PFSK-1 (cell line): Measurements from ENCODE around the gene NAP1L2. TPM values are rescaled to one million over a fixed set of nuclear protein-coding genes. Genes with fewer than 3 reads are reported as not detected.

Experiments
- FOXP2 ChIP-seq: optimal IDR thresholded peaks from 2 replicates; pipeline ENCODE3; 2011; ENCODE audit warnings: borderline replicate concordance, control low read depth, inconsistent platforms; ENCODE audit not compliant: insufficient read depth; ENCODE audit errors: extremely low read length, extremely low read depth
- POLR2AphosphoS5 ChIP-seq: IDR thresholded peaks from 2 replicates; pipeline ENCODE4 v1.6.1; 2012; ENCODE audit warnings: low read depth, mild to moderate bottlenecking, control low read depth, low read length, moderate library complexity
- REST ChIP-seq, 2 experiments: IDR thresholded peaks; 2 replicates each; pipeline versions ENCODE4 v1.6.1 to v1.8.0; 2011 to 2012; ENCODE audit warnings: low read depth in 2 of 2, low read length in 2 of 2, control low read depth in 1 of 2, inconsistent platforms in 1 of 2, mild to moderate bottlenecking in 1 of 2, moderate library complexity in 1 of 2; ENCODE audit not compliant: insufficient read depth in 1 of 2
- SIN3A ChIP-seq: IDR thresholded peaks from 2 replicates; pipeline ENCODE4 v1.6.1; 2012; ENCODE audit warnings: mild to moderate bottlenecking, low read length, moderate library complexity, borderline replicate concordance; ENCODE audit not compliant: insufficient read depth
- TAF1 ChIP-seq: IDR thresholded peaks from 2 replicates; pipeline ENCODE4 v1.6.1; 2012; ENCODE audit warnings: low read length, control low read depth, borderline replicate concordance; ENCODE audit not compliant: insufficient read depth
- polyA plus RNA-seq: library from polyadenylated mRNA; unstranded; fragments of >200 nt; gene quantifications from one replicate; pipeline ENCODE4 v1.2.1, GENCODE V29; 2012; ENCODE audit warnings: low read depth, missing spikeins; ENCODE audit not compliant: insufficient read length

The NAP1L2 gene
- polyA plus RNA-seq = not detected

DNA sequence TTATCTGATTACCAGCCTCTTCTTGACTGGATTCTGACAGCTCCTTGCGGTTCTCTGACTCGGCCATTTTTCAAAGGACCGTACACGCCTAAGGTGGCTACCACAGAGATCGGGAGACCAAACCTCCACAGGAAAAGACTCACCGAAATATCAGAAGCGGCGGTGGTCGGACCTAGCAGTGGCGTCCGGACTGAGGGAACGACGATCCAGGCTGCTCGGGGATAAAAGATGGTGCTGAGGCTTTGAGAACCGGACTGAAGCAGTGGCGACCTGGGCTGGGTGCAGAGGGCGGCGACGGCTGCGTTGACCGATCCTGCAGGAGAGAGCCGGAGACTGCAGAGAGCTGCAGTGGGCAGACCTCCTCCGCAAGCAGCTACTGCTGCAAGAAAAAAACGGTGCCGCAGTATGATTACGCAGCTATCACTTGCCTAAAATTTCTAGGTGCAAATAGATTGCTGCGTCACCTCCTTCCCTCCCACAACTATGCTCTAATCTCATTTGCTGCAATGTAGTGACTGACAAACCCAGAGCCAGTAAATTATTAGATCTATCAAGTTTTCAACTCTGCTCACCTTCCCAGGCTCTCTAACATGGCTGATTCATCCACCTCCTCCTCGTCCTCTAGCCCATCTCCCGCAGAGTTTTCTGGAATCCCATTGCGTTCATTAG is at the start of gene NAP1L2:
Gene NAP1L2 (minus strand): TSS at position 426 of the 669 bp plus-strand sequence. CDS start 359 bp downstream, at position 67.
- TF ChIP-seq REST (IDR thresholded peaks at IDR 0.05; ENCODE audit: insufficient read depth in 1 of 2, low read depth in 2 of 2, low read length in 2 of 2) (no peak), SIN3A (no peak), FOXP2 (no peak), POLR2AphosphoS5 (no peak), TAF1 (no peak)

DNA sequence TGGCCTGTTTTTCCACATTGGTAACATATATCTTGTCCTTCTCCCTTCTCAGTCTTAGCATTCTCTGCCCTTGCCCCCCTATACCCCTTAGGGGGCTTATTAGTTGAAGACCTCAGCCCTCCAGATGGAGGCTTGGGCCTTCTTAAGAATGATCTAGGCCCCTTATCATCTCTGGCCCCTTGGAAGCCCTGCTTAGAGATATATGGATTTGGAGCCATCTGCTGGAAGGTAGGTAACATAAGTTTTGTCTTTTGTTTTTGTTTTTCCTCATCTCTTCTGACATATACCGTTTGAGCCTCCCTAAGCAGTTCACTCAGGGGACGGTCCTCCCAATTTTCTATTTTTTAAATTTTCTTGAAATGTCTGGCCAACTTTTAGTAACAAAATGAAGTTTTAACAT is 48.3 kb upstream of the NAP1L2 start:
- TF ChIP-seq FOXP2 (no peak), SIN3A (no peak), POLR2AphosphoS5 (no peak), TAF1 (no peak), REST (IDR thresholded peaks at IDR 0.05; ENCODE audit: insufficient read depth in 1 of 2, low read depth in 2 of 2, low read length in 2 of 2) (no peak)

GRCh38 chrX:73239242-73239641 is 24.6 kb upstream of the NAP1L2 start:
- TF ChIP-seq TAF1 = no peak
- no peak for TF ChIP-seq FOXP2
- TF ChIP-seq REST (IDR thresholded peaks at IDR 0.05; ENCODE audit: insufficient read depth in 1 of 2, low read depth in 2 of 2, low read length in 2 of 2) = no peak
- no peak for TF ChIP-seq POLR2AphosphoS5
- no peak for TF ChIP-seq SIN3A

DNA sequence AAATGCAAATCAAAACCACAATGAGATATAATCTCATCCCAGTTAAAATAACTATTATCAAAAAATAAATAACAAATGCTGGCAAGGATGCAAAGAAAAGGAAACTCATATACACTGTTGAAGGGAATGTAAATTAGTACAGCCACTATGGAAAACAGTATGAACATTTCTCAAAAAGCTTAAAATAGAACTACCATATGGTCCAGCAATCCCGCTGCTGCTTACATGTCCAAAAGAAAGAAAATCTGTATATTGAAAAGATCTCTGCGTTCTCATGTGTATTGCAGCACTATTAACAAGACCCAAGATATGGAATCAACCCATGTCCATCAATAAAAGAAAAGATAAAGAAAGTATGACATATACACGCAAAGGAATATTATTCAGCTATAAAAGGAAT is 3.0 kb upstream of the NAP1L2 start:
- TF ChIP-seq FOXP2 = no peak
- TF ChIP-seq SIN3A = no peak
- no peak for TF ChIP-seq POLR2AphosphoS5
- TF ChIP-seq TAF1 = no peak
- no peak for TF ChIP-seq REST (IDR thresholded peaks at IDR 0.05; ENCODE audit: insufficient read depth in 1 of 2, low read depth in 2 of 2, low read length in 2 of 2)
